Activated naive CD4-positive, alpha-beta T cell treated with anti-CD3 and anti-CD28 coated beads for 36 hours (primary cell): ENCODE results near the gene GRIK5. TPM values are rescaled to one million over a fixed set of nuclear protein-coding genes. Genes with fewer than 3 reads are reported as not detected.

ENCODE experiments used
- CTCF ChIA-PET: fragments of 350-600 bp; sonication (Branson Sonifier 250); formaldehyde crosslinking; loops from one replicate; lab custom pipeline; 2021; ENCODE audit warnings: antibody characterized with exemption; lab: Charles Lee
- DNase-seq: peaks from one replicate; pipeline ENCODE4 v3.0.0-alpha.2; 2020
- H3K27ac Mint-ChIP-seq: one replicate; pipeline ENCODE4 v1.8.0; 2021; ENCODE audit warnings: mild to moderate bottlenecking, mixed read lengths
- H3K27me3 Mint-ChIP-seq: one replicate; pipeline ENCODE4 v1.8.0; 2021; ENCODE audit warnings: low read depth, mixed read lengths
- H3K36me3 Mint-ChIP-seq: one replicate; pipeline ENCODE4 v1.8.0; 2021; ENCODE audit warnings: low read depth, mixed read lengths
- H3K4me1 Mint-ChIP-seq: one replicate; pipeline ENCODE4 v1.8.0; 2021; ENCODE audit warnings: low read depth, mixed read lengths
- H3K4me3 Mint-ChIP-seq: one replicate; pipeline ENCODE4 v1.8.0; 2021; ENCODE audit warnings: mild to moderate bottlenecking, moderate library complexity, mixed read lengths
- H3K9me3 Mint-ChIP-seq: one replicate; pipeline ENCODE4 v1.8.0; 2021; ENCODE audit warnings: mixed read lengths
- intact Hi-C: fragments of 100-400 bp; cut with micrococcal nuclease; formaldehyde crosslinking; loops from one replicate; pipeline ENCODE4 v1.15.1; 2023
- total RNA-seq, 2 experiments: library from RNA; stranded (reverse); gene quantifications; one replicate each; pipeline ENCODE4 v1.2.3, GENCODE V29; 2021

GRIK5 gene
- total RNA-seq, 2 experiments from 2014 or later, result 1.9 to 2.2 TPM

- no peaks in the 10 kb centered on the region for H3K27me3 Mint-ChIP-seq
- intact Hi-C loops, result no loop called here
- H3K27ac Mint-ChIP-seq, result no peak overlapping the region
- DNase-seq, result no peak
- no peaks in the 10 kb centered on the region for H3K9me3 Mint-ChIP-seq
- H3K4me3 Mint-ChIP-seq, result no peak overlapping the region
- H3K4me1 Mint-ChIP-seq, result no peaks in the 10 kb centered on the region
- H3K36me3 Mint-ChIP-seq, result no peaks in the 10 kb centered on the region
- CTCF ChIA-PET, result no interaction called here
Measured at GRCh38 chr19:41987141-41987860, 82.7 kb downstream of the GRIK5 start.

- Mint-ChIP-seq H3K36me3 (peaks cover 3% of the 10 kb centered on the region), H3K4me1 (no peaks in the 10 kb centered on the region), H3K9me3 (no peaks in the 10 kb centered on the region), H3K27me3 (no peaks in the 10 kb centered on the region), H3K4me3 (no peak overlapping the region), H3K27ac (no peak overlapping the region)
- no peak for DNase-seq
- CTCF ChIA-PET, result no interaction called here
- intact Hi-C loops, result no loop called here
Measured at GRCh38 chr19:41984961-41985360, 85.0 kb downstream of the GRIK5 start.

GRCh38 chr19:41981724-41982123 is 88.3 kb downstream of the GRIK5 start:
- intact Hi-C loops, result no loop called here
- no peak for DNase-seq
- Mint-ChIP-seq H3K4me1 (no peaks in the 10 kb centered on the region), H3K9me3 (no peaks in the 10 kb centered on the region), H3K4me3 (no peak overlapping the region), H3K27ac (no peak overlapping the region), H3K27me3 (no peaks in the 10 kb centered on the region), H3K36me3 (peaks cover 3% of the 10 kb centered on the region)
- CTCF ChIA-PET, result no interaction called here

GRCh38 chr19:41978470-41978869 is 91.5 kb downstream of the GRIK5 start:
- CTCF ChIA-PET, result interaction anchor here (1.2 to 1.6 kb wide), 2 partner anchors 18 to 51 kb away, joined by 3 to 6 read pairs; no protein-coding TSS in a partner anchor
- DNase-seq, result no peak
- Mint-ChIP-seq H3K36me3 (peaks cover 3% of the 10 kb centered on the region), H3K27ac (no peak overlapping the region), H3K27me3 (no peaks in the 10 kb centered on the region), H3K9me3 (no peaks in the 10 kb centered on the region), H3K4me3 (no peak overlapping the region), H3K4me1 (no peaks in the 10 kb centered on the region)
- intact Hi-C loops, result no loop called here

- no peak overlapping the region for H3K4me3 Mint-ChIP-seq
- no peaks in the 10 kb centered on the region for H3K27me3 Mint-ChIP-seq
- H3K36me3 Mint-ChIP-seq, result peaks cover 3% of the 10 kb centered on the region
- H3K27ac Mint-ChIP-seq, result no peak overlapping the region
- intact Hi-C loops, result no loop called here
- H3K4me1 Mint-ChIP-seq, result no peaks in the 10 kb centered on the region
- CTCF ChIA-PET, result no interaction called here
- no peaks in the 10 kb centered on the region for H3K9me3 Mint-ChIP-seq
- DNase-seq, result no peak
Measured at GRCh38 chr19:41977916-41978315, 92.1 kb downstream of the GRIK5 start.

- CTCF ChIA-PET, result no interaction called here
- H3K27me3 Mint-ChIP-seq, result no peaks in the 10 kb centered on the region
- H3K9me3 Mint-ChIP-seq, result no peaks in the 10 kb centered on the region
- H3K4me1 Mint-ChIP-seq, result no peaks in the 10 kb centered on the region
- no peak overlapping the region for H3K4me3 Mint-ChIP-seq
- H3K27ac Mint-ChIP-seq, result no peak overlapping the region
- intact Hi-C loops, result no loop called here
- no peaks in the 10 kb centered on the region for H3K36me3 Mint-ChIP-seq
- DNase-seq, result no peak
Measured at GRCh38 chr19:41974652-41975051, 95.4 kb downstream of the GRIK5 start.

GRCh38 chr19:41971363-41971762 is 98.6 kb downstream of the GRIK5 start:
- Mint-ChIP-seq H3K9me3 (no peaks in the 10 kb centered on the region), H3K27me3 (no peaks in the 10 kb centered on the region), H3K27ac (no peak overlapping the region), H3K36me3 (no peaks in the 10 kb centered on the region), H3K4me1 (no peaks in the 10 kb centered on the region), H3K4me3 (no peak overlapping the region)
- CTCF ChIA-PET, result interaction anchor here (0.9 kb wide), 1 partner anchor 57 kb away, joined by 5 read pairs; no protein-coding TSS in a partner anchor
- DNase-seq, result no peak
- intact Hi-C loops, result no loop called here

- intact Hi-C loops, result no loop called here
- Mint-ChIP-seq H3K27me3 (no peaks in the 10 kb centered on the region), H3K36me3 (no peaks in the 10 kb centered on the region), H3K4me1 (no peaks in the 10 kb centered on the region), H3K27ac (no peak overlapping the region), H3K9me3 (no peaks in the 10 kb centered on the region), H3K4me3 (no peak overlapping the region)
- CTCF ChIA-PET, result no interaction called here
- no peak for DNase-seq
Measured at GRCh38 chr19:41969772-41970458, 100.1 kb downstream of the GRIK5 start.

- Mint-ChIP-seq H3K36me3 (no peaks in the 10 kb centered on the region), H3K27ac (no peak overlapping the region), H3K27me3 (no peaks in the 10 kb centered on the region), H3K4me3 (no peak overlapping the region), H3K9me3 (no peaks in the 10 kb centered on the region), H3K4me1 (no peaks in the 10 kb centered on the region)
- CTCF ChIA-PET, result interaction anchor here (1.3 kb wide), 1 partner anchor 262 kb away, joined by 3 read pairs; no protein-coding TSS in a partner anchor
- DNase-seq, result no peak
- intact Hi-C loops, result no loop called here
Measured at GRCh38 chr19:41968751-41969595, 101.0 kb downstream of the GRIK5 start.

- CTCF ChIA-PET, result no interaction called here
- intact Hi-C loops, result no loop called here
- Mint-ChIP-seq H3K4me3 (no peak overlapping the region), H3K27ac (no peak overlapping the region), H3K9me3 (no peaks in the 10 kb centered on the region), H3K4me1 (no peaks in the 10 kb centered on the region), H3K36me3 (no peaks in the 10 kb centered on the region), H3K27me3 (no peaks in the 10 kb centered on the region)
- DNase-seq, result no peak
Measured at GRCh38 chr19:41967054-41967783, 102.8 kb downstream of the GRIK5 start.

- no peaks in the 10 kb centered on the region for H3K36me3 Mint-ChIP-seq
- no peak overlapping the region for H3K4me3 Mint-ChIP-seq
- CTCF ChIA-PET, result interaction anchor here (0.6 to 1.2 kb wide), 2 partner anchors 70 to 434 kb away, joined by 3 read pairs; no protein-coding TSS in a partner anchor
- no peaks in the 10 kb centered on the region for H3K27me3 Mint-ChIP-seq
- intact Hi-C loops, result no loop called here
- H3K27ac Mint-ChIP-seq, result no peak overlapping the region
- H3K4me1 Mint-ChIP-seq, result no peaks in the 10 kb centered on the region
- no peaks in the 10 kb centered on the region for H3K9me3 Mint-ChIP-seq
- no peak for DNase-seq
Measured at GRCh38 chr19:41965106-41965505, 104.9 kb downstream of the GRIK5 start.

GRCh38 chr19:41960973-41961372 is 109.0 kb downstream of the GRIK5 start:
- intact Hi-C loops, result no loop called here
- no peak overlapping the region for H3K4me3 Mint-ChIP-seq
- H3K27me3 Mint-ChIP-seq, result no peaks in the 10 kb centered on the region
- H3K9me3 Mint-ChIP-seq, result no peaks in the 10 kb centered on the region
- H3K36me3 Mint-ChIP-seq, result no peaks in the 10 kb centered on the region
- H3K4me1 Mint-ChIP-seq, result peaks cover 13% of the 10 kb centered on the region
- CTCF ChIA-PET, result interaction anchor here (1.1 kb wide), 1 partner anchor 18 kb away, joined by 3 read pairs; no protein-coding TSS in a partner anchor
- DNase-seq, result no peak
- H3K27ac Mint-ChIP-seq, result no peak overlapping the region
